Right lobe of liver (tissue), 4 donors: ENCODE results near the gene AEBP1.

ENCODE experiments used
- CTCF ChIP-seq, 4 donors: fragments of 200-600 bp in 3 of 4; fragments of 450-650 bp in 1 of 4; IDR thresholded peaks; one replicate each; pipeline versions ENCODE4 v1.5.1 to v1.8.0; 2016 to 2022; ENCODE audit warnings: antibody characterized with exemption in 4 of 4, mild to moderate bottlenecking in 2 of 4
- POLR2A ChIP-seq: fragments of 450-650 bp; IDR thresholded peaks from one replicate; pipeline ENCODE4 v1.6.1; 2017; ENCODE audit warnings: antibody characterized with exemption, mild to moderate bottlenecking
- donor health status: DM: no; HTN: no; CAD: no.
- donor health status: DM: no; HTN: no; CAD: no.
- donor health status: DM: no; HTN: yes; CAD: no.

GRCh38 chr7:44120395-44120794 lies 16.2 kb downstream of the AEBP1 start:
- no peak for TF ChIP-seq CTCF (IDR thresholded peaks at IDR 0.05)
- TF ChIP-seq POLR2A: no peak
